Activated naive CD4-positive, alpha-beta T cell treated with anti-CD3 and anti-CD28 coated beads, Interleukin-2, amount 50 U/mL, for 16 hours (primary cell): ENCODE results near the gene MLC1.

Experiments
- DNase-seq: peaks from one replicate; pipeline ENCODE4 v3.0.0-alpha.2; 2020

Gene MLC1

DNA sequence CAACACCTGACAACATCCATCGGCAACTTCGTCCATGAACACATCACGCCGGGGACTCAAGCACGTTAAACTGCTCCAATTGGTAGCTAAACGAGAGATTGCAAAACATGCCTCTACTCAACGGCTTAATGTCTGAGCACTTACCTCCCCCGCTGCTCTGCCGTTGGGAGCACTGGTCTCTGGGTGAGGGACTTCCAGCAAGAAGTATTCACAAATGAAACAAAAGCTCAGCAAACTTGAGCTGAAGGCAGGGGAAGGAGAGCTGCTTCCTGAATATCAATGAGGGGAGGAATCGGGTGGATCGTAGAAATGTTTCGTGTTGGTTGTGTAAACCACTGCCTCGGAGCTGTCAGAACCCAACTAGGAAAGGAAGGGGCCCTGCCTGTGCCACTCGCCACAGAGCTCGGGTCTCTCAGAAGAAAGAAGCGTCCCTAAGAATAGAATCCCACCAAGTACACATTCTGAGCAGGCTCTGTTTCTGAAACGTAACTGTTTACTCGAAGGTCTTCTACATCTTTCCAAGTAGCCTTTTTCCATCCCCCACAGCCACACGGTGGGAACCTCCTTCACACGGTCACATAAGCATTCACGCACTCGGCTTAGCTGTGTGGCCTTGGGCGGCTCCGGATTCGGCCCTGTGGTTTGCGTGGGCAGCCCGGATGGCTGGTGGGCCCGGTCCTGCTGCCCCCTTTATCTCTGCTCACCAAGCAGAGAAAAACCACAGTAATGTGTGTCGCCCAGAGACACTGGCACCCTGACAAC is at the start of gene MLC1:
Gene MLC1, minus strand, starts transcription at position 216 of the 762 bp plus-strand sequence. CDS start 524 bp downstream, outside the sequence.
- no peak for DNase-seq

DNA sequence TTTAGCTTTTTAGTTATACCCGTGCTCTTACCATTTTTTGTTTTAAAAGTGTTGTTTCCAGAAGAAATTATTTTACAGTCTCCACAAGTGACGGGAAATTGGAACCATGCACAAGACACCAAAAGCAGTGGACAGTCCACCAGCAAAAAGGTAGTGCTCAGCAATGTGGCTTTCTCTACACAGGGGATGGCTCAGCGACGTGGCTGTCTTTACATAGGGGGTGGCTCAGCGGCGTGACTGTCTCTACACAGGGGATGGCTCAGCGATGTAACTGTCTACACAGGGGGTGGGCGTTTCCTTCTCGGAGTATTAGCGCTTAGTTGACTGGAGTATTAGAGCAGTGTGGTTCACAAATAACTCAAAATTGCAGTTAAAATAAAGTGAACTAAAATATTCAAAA is 49.3 kb upstream of the MLC1 start:
- no peak for DNase-seq

DNA sequence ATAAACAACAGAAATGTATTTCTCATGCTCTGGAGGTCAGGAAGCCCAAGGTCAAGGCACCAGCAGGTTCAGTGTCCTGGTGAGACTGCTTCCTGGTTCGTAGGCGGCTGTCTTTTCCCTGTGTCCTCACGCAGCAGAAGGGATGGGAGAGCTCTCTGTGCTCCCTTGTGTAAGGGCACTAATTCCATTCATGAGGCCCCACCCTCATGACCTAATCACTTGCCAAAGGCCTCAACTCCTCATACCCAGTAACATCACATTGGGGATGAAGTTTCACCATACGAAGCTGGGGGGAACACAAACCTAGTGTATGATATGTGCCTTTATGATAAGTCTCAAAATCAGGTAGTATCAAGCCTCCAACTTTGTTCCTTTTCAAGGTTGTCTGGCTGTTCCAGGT is 46.7 kb upstream of the MLC1 start:
- DNase-seq, result no peak

DNA sequence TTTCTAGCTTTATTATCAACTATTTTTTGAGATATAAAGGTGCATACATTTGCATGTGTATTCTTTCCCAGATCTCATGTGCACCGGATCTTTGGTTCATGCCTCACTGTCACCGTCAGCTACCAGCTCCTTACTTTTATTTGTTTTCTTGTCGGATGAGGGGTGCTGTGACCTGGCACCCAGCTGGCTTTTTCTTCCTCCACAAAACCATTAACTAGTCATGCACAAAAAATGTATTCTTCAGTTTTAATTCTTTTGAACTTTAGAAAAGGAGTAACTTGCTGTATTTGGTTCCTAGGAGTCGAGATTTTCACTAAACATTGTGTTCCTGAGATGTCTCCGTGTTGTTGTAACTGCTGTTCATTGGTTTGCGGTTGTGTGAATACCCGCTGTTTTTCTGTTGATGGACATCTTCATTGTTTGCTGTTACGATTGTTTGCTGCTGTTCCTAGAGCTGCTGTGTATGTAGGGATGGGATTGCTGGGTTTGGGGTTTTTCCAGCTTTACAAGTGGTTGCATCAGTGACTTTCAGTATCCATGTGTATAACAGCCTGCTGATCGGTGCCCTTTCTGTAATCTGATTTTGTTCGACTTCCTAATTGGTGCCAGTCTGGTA is 44.0 kb upstream of the MLC1 start:
- DNase-seq, result no peak

DNA sequence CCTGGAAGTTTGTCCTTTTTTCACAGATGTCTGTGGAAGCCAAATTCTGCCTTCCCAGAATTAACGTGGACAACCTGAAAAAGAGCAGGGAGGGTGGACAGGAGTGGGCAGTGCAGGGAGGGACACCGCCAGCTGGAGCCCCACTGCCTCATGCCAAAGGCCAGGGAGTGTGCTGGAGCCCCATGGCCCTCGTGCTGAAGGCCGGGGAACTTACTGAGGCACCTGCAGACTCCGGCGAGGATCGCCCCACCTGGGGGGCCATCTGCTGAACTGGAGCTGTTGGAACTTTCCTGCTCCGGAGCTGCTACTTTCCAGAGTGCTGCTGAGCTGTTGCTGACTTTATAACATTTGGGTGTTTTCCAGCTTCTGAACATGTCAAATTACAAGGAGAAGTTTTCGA is 39.8 kb upstream of the MLC1 start:
- no peak for DNase-seq

DNA sequence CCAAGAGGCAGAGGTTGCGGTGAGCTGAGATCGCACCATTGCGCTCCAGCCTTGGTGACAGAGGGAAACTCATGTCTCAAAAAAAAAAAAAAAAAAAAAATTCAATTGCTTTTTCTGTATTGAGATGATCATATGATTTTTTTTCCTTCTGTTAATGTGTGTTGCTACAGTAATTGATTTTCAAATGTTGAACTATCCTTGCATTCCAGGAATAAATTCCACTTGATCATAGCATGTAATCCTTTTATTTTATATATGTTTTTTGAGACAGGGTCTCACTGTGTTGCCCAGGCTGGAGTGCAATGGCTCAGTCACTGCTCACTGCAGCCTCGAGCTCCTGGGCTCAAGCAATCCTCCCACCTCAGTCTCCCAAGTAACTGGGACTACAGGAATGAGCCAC is 37.9 kb upstream of the MLC1 start:
- DNase-seq, result no peak

DNA sequence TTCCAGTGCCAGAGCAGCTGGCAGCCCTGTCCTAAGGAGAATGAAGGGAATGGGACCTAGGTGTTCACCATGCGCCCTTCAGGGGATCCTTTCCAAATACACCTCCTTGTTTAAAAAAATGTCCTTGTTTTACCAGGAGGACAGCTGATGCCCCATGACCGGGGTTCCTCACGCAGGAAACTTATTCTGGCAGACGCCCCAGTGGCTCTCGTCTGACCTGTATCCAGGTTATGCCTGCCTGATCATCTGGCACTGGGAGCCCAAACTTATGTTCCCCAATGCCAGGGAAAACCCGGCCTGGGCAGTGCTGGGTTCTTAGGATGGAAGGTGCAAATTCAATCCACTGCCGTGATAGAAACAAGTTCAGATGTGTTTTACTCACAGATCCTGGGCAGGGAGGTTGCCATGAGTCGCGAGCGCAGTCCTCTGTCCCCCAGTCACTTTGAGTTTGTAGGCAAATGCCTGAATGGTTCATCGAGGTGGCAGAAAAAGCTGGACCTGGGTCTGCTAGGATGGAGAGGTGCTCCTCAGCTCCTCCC is 36.0 kb upstream of the MLC1 start:
- no peak for DNase-seq

DNA sequence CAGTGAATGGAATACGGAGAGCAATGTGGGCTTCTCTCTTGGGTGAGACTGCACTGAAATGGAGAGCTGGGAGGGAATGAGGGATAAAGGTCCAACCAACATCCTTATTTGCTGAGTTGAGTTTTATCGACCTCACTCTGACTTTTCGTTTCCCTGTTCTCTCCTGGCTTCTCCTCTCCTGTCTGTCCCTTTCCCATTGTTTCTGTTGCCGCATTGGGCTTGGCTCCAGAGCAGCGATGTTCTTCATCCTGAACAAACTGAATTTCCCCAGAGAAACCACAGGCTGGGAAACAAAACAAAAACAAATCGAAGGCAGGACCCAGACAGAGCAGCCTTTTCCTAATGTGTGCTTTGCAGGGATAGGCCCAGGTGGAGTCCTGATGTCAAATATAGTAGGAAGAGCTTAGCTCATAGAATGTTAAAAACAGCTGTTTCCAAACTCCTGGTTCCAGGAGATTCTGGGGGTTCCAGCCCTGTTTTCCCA is 34.6 kb upstream of the MLC1 start:
- DNase-seq, result no peak

DNA sequence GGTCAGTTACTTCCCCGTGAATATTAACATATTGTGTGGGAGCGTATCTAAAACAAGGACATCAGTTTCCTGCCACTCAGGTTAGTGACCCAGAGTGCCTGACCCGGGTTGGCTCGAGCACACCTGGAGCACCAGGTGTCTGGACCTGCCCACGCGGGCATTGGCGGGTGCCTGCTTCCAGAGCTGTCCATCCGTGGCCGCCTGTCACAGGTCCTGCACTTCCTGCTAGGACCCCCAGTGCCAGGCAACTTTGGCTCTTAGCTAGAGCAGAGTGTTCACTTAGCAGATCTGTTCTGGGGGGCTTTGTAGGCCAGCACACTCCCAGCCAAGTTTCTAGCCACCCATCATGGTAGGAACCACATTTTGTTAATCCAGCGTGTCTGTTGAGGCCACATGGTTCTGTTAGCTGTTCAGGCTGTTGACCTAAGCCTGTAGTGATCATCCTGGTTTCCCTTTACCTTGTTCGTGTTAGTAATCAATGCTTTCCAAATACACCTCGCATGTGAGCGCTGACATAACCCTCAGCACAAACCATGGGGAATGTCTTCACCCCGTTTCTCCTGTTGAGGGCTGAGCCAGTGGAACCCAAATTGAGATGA is 34.0 kb upstream of the MLC1 start:
- no peak for DNase-seq

DNA sequence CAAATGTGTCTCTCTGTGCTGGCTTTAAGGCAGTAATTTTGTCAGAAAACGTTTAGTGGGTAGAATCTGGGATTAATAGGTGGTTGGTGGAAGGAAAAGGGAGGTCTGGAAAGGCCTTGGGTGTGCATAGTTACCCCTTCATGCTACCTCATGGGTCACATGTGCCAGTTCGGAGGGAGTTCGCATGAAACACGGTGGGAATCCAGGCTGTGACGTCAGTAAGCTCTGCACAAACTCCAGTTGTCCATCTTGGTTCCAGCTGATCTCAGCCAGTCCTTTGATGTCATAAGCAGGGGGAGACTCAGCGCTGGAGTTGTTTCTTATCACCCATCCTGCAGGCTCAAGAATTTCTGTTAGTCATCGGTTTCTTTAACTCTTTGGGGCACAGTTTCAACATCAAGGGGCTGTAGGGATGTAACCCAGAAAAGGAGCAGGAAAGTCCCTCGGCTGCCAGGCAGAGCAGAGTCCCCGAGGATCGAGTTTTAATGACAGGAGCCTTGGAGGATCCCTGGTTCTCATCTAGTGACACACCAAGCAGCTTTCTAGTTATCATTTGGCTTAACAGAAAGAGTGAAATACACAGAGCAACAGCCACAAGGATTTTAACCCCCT is 33.4 kb upstream of the MLC1 start:
- DNase-seq, result no peak

DNA sequence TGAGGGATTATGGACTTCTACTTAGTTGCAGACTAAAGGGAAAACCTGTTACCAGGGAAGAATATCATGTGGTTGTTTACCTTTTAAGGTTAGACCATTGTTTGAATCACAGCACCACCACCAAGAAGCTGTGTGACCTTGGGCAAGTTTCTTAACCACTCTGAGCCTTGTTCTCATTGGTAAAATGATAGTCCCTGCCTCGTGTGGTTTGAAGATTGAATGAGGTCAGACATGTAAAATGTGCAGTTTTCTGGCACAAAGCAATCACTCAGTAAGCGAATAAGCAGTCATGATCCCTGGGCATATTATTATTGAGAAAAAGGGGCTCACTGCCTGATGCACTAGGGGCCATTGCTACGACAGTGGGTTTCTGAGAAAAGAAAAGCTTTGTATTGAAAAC is 32.9 kb upstream of the MLC1 start:
- DNase-seq, result no peak

DNA sequence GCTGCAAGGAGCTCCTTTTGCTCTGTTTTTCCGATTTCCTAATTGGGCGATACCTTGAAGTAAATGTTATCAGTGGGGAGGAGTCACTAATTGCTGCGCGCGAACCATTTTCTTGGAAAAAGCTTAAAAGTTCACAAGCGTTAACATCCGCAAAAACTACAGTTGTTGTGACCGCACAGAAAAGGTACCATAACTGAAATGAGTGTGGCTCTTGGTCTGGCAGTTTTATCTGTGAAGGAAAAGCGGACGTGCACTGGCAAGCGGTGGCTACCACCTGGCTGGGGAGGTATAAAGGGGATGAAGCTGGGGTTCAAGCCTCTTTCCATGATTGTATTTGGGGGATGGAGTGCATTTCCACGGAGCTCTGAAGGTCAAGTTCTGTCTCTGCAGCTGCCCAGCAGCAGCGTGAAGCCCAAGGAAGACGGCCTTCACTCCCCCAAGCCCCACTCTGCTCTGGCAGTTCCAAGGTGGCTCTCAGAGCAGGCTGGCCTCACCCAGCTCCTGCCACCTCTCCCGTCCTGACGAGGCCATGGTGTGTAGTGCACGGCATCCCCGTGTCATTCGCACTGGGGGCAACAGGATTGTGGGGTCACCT is 32.0 kb upstream of the MLC1 start:
- no peak for DNase-seq

DNA sequence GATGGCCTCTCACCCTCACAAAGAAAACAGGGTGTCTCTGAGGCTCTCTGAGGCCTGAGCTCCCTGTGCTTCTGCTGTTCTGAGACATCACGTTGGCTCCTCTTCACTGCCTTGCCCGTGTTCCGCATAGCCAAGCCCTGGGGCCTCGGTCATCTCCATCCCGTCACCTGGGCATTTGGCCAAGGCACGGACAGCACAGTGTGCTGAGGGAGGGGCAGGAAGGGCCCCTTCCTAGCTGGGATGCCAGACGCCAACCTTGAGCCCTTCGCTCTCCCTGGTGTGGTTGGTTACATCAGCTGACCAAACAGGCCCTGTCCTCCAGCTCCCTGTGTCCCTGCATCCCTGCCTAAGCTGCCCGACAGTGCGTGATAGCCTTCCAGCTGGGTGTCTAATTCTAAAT is 30.5 kb upstream of the MLC1 start:
- no peak for DNase-seq

DNA sequence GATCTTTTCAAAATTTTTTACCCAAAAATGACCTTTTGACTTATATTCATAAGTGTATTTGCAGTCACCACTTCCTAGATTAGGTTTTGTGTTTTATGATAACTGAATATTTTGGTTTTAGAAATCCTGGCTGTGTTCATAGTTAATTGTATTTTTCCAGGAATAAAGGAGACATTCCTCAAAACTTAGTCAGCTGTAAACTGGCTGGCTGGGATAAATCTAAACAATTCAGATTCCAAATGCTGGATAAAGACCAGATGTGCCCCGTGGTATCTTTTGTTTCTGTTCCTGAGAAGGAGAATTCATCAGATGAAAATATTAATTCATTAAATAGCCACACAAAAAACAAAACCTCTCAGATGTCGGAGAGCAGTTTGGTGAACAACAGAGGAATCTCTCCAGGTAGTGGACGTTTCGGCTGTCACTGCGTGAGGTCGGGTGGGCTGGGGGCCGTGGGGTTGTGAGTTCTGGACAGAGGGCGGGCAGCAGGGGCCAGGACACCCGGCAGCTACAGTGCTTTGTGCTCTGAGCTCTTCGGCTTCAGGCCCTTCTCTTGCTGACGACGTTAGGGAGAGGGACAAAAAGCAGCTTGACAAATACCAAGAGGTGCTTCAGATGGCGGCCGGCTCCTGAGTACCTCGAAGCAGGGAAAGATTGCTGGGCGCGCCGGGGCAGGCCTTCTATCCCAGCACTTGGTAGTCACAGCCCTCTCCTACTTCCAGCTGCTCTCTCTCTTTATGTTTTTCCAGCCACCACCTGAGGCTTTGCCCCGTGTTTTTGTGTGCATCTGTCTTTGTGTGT is 29.2 kb upstream of the MLC1 start:
- DNase-seq, result no peak

DNA sequence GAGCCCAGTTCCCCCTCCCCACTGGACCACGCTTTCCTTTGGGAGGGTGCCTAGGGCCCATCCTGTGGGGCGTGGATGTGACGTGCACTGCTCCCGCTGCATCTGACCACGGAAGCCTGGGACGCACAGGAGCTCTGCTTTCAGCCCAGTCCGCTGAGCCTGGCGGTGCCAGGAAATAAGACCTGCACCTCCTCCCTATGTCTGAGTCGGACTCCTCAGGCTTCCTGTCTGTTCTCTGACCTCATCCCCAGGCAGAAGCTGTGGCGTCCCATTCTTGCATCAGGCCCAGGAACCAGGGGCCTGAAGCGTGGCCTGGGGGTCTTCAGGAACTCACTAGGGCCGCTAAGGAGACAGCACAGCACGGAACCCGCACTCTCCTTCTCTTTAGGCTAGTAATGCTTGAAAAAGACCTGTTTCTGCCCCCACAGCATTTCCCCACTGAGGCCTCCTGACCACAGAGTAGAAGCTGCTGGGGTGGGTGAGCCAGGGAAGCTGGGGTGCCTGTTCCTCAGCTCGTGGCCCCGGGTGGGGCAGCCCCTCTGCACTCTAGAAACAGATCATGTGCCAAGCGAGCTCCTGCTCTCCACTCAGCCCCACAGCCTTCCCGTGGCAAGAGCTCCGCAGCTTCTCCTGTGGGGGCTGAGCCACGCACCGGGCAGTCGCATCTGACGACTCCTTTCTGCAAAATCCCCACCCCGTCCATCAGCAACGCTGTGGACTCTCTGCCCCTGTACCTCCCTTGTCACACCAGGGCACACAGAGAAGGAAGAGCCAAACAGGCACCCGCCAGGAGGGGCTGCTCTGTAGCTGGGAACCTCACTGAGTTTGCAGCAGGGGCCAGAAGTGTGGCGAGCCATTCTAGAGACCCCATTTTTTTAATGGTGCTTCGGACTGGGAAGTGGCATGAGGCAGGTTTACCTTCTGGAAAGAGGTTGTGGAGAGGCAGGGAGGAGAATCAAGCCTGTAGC is 27.2 kb upstream of the MLC1 start:
- no peak for DNase-seq

DNA sequence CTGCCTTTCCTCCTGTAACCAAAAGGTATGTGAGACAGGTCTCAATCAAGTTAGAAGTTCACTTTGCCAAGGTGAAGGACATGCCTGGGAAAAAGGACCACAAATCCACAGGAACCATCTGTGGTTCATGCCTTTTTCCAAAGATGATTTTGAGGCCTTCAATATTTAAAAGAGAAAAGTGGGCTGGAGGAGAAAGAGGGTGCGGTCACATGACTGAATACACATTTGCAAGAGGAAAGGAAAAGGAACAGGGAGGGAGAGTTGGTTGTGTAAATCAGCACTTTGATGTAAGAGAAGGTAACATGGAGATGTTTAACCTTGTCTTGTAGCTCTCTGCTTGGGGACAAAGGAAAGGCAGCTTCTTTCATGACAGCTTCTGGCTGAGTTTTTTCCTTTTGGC is 25.8 kb upstream of the MLC1 start:
- no peak for DNase-seq

DNA sequence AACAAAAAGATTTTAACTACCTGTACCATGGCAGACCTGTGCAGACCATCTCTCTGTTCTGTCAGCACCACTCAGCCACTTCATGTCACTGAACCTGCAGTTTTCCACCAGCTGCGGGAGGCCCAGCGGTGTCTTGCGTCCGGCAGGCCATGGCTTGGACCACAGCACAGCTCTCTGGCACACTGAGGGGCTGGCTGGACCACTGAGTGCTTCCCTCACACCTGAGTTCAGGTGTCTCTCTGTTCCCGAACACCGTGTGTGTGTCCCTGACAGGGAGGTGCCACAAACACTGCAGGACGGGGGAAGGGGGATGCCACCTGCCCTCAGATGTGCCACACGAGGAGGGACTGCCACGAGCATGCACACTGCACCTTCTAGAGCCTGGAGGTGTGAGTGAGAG is 22.3 kb upstream of the MLC1 start:
- no peak for DNase-seq

DNA sequence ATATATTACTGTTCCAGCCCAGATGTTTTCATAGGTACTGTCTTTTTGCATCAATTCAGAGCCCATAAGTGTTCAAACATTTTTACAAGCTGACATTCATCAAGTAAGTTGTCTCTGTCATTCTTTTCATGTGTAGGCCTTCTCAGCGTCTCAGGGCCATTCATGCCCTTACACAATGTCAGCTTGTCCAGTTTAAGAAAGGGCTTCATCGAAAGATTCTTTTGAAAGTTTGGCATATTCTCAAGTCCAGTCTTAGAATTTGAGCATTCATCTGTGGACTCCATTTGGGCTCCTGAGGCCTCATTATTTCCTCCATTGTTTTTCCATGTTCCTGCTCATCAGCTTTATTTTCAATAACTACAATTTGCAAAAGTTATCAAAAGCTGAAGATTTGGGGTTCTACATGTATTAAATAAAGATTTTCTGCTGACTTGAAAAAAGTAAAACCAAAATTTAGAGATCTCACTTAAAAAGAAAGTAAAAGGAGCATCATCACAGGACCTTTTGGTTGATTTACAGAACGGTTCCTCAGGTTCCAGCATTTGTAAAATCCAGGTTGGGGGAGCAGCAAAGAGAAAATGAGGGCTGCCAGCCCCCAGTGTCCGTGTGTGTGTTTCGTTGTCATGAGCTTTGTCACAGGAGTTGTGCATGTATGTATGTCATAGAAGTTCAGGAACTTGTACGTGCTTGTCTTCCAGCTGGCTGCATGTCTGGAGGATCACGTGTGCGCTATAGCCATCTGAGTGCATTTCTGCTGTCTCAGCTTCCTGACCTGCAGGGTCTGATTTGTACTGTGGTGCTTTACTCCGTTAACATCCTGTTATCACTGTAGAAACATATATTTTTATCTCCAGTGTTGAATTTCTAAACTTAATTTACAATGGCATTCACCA is 20.2 kb upstream of the MLC1 start:
- no peak for DNase-seq

DNA sequence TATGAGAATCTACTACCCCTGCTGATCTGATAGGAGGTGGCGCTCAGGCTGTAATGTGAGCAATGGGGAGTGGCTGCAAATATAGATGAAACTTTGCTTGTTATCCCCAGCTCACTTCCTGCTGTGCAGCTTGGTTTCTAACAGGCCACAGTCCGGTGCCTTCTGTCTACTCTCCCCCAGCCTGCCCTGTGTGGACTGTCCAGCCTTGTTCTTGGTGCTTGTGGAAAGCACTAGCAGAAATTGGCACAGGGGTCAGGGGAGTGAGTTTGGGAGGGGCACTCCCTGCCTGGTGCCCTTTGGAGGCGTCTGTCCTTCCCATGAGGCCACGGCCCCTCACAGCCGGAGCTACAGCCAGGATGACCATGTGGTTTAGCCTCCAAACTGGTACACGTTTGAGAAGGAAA is 18.9 kb upstream of the MLC1 start:
- no peak for DNase-seq

DNA sequence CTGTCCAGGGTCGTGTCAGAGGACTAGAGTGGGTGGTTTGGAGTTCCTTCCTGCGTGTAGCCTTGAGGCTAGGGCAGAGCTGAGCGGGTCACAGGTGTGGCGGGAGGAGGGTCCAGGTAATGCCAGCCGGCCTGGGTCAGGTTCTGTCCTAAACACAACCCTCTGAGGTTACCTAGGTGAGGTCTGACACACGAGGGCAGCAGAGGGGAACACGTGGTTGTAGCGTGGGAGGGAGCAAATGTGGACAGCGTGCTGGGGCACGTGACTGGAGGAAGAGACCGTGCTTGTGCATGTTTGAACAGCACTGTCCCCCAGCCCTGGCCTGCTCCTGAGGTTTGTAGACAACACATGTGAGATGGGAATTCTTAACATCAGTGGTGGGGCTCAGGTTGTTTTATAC is 17.7 kb upstream of the MLC1 start:
- no peak for DNase-seq
